ENCODE results near the gene LYL1. TPM values are rescaled to one million over a fixed set of nuclear protein-coding genes. Genes with fewer than 3 reads are reported as not detected.

The LYL1 gene
- total and polyA plus RNA-seq, 2 donors (not counting 1 experiment from before 2014, with no cell fraction given): 112 to 125 TPM

DNA sequence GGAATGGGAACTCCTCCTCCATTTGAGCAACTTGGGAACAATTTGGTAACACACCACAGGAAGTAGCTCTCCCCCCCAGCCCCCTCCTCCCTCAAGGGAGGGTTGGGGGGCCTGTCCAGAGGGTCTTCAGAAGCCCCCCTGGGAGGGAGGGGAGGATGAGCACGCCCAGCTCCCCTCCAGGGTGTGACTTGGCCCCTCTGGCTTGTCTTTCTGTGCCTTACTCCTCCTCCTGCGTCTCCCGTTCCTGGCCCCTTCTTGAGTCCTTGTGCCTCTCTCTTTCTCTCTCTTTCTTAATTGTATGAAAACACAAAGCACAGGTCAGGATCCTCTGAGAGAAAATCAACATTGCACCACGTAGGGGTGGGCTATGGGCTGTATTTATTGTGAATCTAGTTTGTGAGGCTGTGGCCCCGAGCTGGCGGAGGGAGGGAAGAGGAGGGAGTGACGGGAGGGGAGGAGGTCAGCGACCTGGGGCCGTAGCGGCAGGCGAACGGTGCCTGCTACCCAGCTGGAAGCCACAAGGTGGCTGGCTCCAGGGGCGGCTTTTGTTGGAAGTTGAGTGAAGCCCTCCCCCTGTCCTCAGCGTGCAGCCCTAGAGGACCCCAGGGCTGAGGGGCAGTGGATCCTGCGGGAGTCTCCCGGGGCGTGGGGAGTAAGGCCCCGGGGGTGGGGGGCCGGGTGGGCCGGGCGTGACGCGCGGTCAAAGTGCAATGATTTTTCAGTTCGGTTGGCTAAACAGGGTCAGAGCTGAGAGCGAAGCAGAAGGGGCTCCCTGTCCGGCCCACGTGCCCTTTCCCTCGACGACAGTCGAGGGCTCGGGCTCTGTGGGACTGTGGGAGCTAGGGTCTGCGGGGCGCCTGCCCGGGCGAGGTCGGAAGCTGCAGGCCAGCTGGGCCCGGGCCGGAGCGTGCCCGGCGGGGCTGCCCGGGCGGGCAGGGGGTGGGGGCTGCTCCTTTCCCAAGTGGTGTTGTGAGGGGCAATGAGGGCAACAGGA is 6.4 kb downstream of the LYL1 start:
- H3K27me3 Mint-ChIP-seq: no peaks in the 10 kb centered on the region
- H3K4me3 Mint-ChIP-seq: peak overlapping the region; percentile 93
- ChIA-PET CTCF (interaction anchor here (0.5 to 8.2 kb wide), 16 partner anchors 9 to 300 kb away, joined by 3 to 285 read pairs (median 8); partner anchors contain the start of genes IER2, NACC1, STX10 and TRMT1), POLR2A (interaction anchor here (0.5 to 4.2 kb wide), 17 partner anchors 8 to 708 kb away, joined by 3 to 107 read pairs (median 8); partner anchors contain the start of genes FBXW9, IER2, JUNB and LYL1)
- peaks cover 0 to 4% (median 0%) of the 10 kb centered on the region in 3 donors for H3K9me3 ChIP-seq (ENCODE audit: control extremely low read depth in 1 of 3, control insufficient read depth in 2 of 3, insufficient read depth in 1 of 3, low read length in 2 of 3)
- WGBS (ENCODE audit: insufficient coverage): under 1% methylated on average over 41 of the region's 44 CpGs
- H3K4me3 ChIP-seq (ENCODE audit: control extremely low read depth in 1 of 5, extremely low read depth in 1 of 5, insufficient read depth in 1 of 5, low read depth in 2 of 5, low read length in 4 of 5): peak overlapping the region; percentile 81 to 96 (median 92)
- H3K4me1 ChIP-seq (ENCODE audit: control insufficient read depth in 2 of 2, insufficient read depth in 2 of 2, low read length in 2 of 2): peaks cover 30 to 58% of the 10 kb centered on the region in 2 donors
- H4K20me1 ChIP-seq (ENCODE audit: control insufficient read depth, insufficient read depth, low read length, poor library complexity, severe bottlenecking): peaks cover 25% of the 10 kb centered on the region
- H3K27me3 ChIP-seq (replicated peaks in 1 of 4; ENCODE audit: control extremely low read depth in 1 of 4, control insufficient read depth in 3 of 4, insufficient read depth in 4 of 4, low read length in 3 of 4): no peaks in the 10 kb centered on the region
- H3K9me3 Mint-ChIP-seq (ENCODE audit: insufficient read depth): no peaks in the 10 kb centered on the region
- peak overlapping the region; percentile 73 to 87 for H3K27ac ChIP-seq (ENCODE audit: low read length in 2 of 2)
- TF ChIP-seq, protein P1, sequence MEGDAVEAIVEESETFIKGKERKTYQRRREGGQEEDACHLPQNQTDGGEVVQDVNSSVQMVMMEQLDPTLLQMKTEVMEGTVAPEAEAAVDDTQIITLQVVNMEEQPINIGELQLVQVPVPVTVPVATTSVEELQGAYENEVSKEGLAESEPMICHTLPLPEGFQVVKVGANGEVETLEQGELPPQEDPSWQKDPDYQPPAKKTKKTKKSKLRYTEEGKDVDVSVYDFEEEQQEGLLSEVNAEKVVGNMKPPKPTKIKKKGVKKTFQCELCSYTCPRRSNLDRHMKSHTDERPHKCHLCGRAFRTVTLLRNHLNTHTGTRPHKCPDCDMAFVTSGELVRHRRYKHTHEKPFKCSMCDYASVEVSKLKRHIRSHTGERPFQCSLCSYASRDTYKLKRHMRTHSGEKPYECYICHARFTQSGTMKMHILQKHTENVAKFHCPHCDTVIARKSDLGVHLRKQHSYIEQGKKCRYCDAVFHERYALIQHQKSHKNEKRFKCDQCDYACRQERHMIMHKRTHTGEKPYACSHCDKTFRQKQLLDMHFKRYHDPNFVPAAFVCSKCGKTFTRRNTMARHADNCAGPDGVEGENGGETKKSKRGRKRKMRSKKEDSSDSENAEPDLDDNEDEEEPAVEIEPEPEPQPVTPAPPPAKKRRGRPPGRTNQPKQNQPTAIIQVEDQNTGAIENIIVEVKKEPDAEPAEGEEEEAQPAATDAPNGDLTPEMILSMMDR (IDR thresholded peaks at IDR 0.05): no peak
- TF ChIP-seq EZH2 (IDR thresholded peaks at IDR 0.05; ENCODE audit: borderline replicate concordance, insufficient read depth, low read depth, low read length, poor library complexity, severe bottlenecking): no peak
- H3K36me3 ChIP-seq (replicated peaks in 1 of 2; ENCODE audit: control extremely low read depth in 1 of 2, control insufficient read depth in 1 of 2, extremely low read depth in 1 of 2, insufficient read depth in 2 of 2, low read length in 1 of 2): peaks cover 3 to 24% of the 10 kb centered on the region in 2 experiments
- peak; percentile 7 for ATAC-seq (ENCODE audit: low read depth)
- H3K4me1 Mint-ChIP-seq: peaks cover 50% of the 10 kb centered on the region
- intact Hi-C loops (cut with micrococcal nuclease): loop anchor here (1.0 kb wide), 1 partner anchor 8 kb away; no protein-coding TSS in a partner anchor
- DNase-seq: peak; percentile 66
- peak overlapping the region; percentile 60 for H2AFZ ChIP-seq (ENCODE audit: insufficient read depth, low read depth, low read length, poor library complexity, severe bottlenecking)
- H3K27ac Mint-ChIP-seq: peak overlapping the region; percentile 93
- H3K9ac ChIP-seq (ENCODE audit: low read length): peak overlapping the region; percentile 78
- H3K4me2 ChIP-seq (replicated peaks; ENCODE audit: low read depth, low read length, poor library complexity, severe bottlenecking): peak overlapping the region; percentile 99
- H3K79me2 ChIP-seq (ENCODE audit: control insufficient read depth, insufficient read depth, low read length): peaks cover 35% of the 10 kb centered on the region
